Peyer's patch (tissue), 4 donors: Measurements from ENCODE around the gene PLS1. TPM values are rescaled to one million over a fixed set of nuclear protein-coding genes. Genes with fewer than 3 reads are reported as not detected.
"Not testable (repeated sequence)": the region's sequence is repeated elsewhere in the genome, so short reads cannot be mapped to it uniquely, and the experiment has no call there.

Source experiments
- DNase-seq, 3 donors: peaks; one replicate each; pipeline ENCODE4 v3.0.0-alpha.2; 2017 to 2019
- H3K27ac ChIP-seq, 4 donors: fragments of 200-600 bp; sonication (generic); one replicate each; pipeline ENCODE4 v1.5.1; 2016 to 2019
- H3K27me3 ChIP-seq, 2 donors: fragments of 200-600 bp; sonication (generic); one replicate each; pipeline ENCODE4 v1.5.1; 2019
- H3K36me3 ChIP-seq, 3 donors: fragments of 200-600 bp; sonication (generic); one replicate each; pipeline ENCODE4 v1.5.1; 2016 to 2019
- H3K4me1 ChIP-seq, 4 donors: fragments of 200-600 bp; sonication (generic); one replicate each; pipeline ENCODE4 v1.5.1; 2016 to 2019
- H3K4me3 ChIP-seq, 4 donors: fragments of 200-600 bp; sonication (generic); 1 replicate in 3 of 4; 2 replicates in 1 of 4; pipeline ENCODE4 v1.5.1; 2016 to 2019; ENCODE audit warnings: mild to moderate bottlenecking in 1 of 4
- H3K9me3 ChIP-seq, 4 donors: fragments of 200-600 bp; sonication (generic); one replicate each; pipeline ENCODE4 v1.5.1; 2016 to 2019; ENCODE audit warnings: mild to moderate bottlenecking in 1 of 4
- POLR2A ChIP-seq, 2 donors: fragments of 450-650 bp; IDR thresholded peaks; one replicate each; pipeline ENCODE4 v1.5.1; 2017; ENCODE audit warnings: antibody characterized with exemption in 2 of 2, mild to moderate bottlenecking in 2 of 2, moderate library complexity in 2 of 2
- total RNA-seq, 4 donors: library from RNA; depleted of rRNA; stranded (reverse); fragments of >200 nt; gene quantifications; one replicate each; pipeline ENCODE4 v1.1.0, GENCODE V29; 2016
- TF ChIP-seq, protein P1 (sequence below), 6 experiments: fragments of 450-650 bp in 4 of 6; fragments of 200-600 bp in 2 of 6; sonication (generic) in 1 of 6; IDR thresholded peaks; one replicate each; pipeline ENCODE4 v1.5.1; 2017 to 2019; ENCODE audit warnings: antibody characterized with exemption in 6 of 6, mild to moderate bottlenecking in 3 of 6, moderate library complexity in 1 of 6

The PLS1 gene
- total RNA-seq, 4 donors from 2014 or later = 48.7 to 661 (median 328) TPM

DNA sequence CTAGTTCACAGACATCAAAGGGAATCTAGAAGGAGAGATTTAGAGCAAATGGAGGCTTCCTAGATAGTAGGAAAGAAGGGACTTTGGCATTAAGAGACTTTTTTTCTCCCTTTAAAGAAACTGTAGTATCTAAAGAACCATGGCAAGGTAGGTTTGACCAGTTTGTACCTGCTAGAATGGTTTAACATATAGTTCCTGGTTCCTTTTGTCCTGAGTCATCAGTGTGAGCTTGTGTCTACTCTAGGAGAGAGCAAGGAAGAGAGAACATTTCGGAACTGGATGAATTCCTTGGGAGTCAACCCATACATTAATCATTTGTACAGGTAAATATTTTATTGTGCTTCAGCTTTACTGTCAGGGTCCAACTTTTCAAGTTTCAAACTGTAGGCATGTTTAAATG lies 98.0 kb downstream of the PLS1 start:
- TF ChIP-seq, protein P1, sequence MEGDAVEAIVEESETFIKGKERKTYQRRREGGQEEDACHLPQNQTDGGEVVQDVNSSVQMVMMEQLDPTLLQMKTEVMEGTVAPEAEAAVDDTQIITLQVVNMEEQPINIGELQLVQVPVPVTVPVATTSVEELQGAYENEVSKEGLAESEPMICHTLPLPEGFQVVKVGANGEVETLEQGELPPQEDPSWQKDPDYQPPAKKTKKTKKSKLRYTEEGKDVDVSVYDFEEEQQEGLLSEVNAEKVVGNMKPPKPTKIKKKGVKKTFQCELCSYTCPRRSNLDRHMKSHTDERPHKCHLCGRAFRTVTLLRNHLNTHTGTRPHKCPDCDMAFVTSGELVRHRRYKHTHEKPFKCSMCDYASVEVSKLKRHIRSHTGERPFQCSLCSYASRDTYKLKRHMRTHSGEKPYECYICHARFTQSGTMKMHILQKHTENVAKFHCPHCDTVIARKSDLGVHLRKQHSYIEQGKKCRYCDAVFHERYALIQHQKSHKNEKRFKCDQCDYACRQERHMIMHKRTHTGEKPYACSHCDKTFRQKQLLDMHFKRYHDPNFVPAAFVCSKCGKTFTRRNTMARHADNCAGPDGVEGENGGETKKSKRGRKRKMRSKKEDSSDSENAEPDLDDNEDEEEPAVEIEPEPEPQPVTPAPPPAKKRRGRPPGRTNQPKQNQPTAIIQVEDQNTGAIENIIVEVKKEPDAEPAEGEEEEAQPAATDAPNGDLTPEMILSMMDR (IDR thresholded peaks at IDR 0.05) = no peak
- no peak for TF ChIP-seq POLR2A (IDR thresholded peaks at IDR 0.05)
- H3K27me3 ChIP-seq = no peaks in the 10 kb centered on the region
- DNase-seq = no peak
- no peak overlapping the region for H3K27ac ChIP-seq
- H3K36me3 ChIP-seq = peaks cover 0 to 36% (median 0%) of the 10 kb centered on the region in 3 donors
- no peak overlapping the region for H3K4me3 ChIP-seq
- no peaks in the 10 kb centered on the region for H3K9me3 ChIP-seq
- no peaks in the 10 kb centered on the region for H3K4me1 ChIP-seq

DNA sequence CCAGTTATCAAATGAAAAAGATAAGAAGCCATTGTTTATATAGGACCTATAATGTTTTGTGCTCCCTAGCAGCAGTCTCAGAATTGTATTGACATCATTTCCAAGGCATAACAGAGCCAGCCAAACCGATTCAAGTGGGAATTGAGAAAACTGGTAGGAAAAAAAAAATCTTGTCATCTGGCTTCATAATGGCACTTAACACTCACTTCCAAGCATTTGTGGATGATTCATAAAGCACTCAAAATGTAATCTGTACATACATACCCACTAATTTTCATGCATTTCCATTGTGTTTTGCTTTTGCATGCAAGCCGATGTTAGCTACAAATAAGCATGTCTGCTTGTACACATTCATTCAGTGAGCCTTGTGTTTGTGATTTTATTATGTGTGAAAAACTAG lies 109.0 kb downstream of the PLS1 start:
- Histone ChIP-seq H3K4me1 (no peaks in the 10 kb centered on the region), H3K36me3 (peaks cover 0 to 4% (median 0%) of the 10 kb centered on the region in 3 donors), H3K9me3 (no peaks in the 10 kb centered on the region), H3K27me3 (no peaks in the 10 kb centered on the region), H3K27ac (no peak overlapping the region), H3K4me3 (no peak overlapping the region)
- TF ChIP-seq POLR2A (IDR thresholded peaks at IDR 0.05) = no peak
- TF ChIP-seq, protein P1 (IDR thresholded peaks at IDR 0.05) = no peak
- no peak for DNase-seq

GRCh38 chr3:142706321-142707127 lies 110.3 kb downstream of the PLS1 start:
- H3K9me3 ChIP-seq = no peaks in the 10 kb centered on the region
- H3K36me3 ChIP-seq = peaks cover 0 to 4% (median 0%) of the 10 kb centered on the region in 3 donors
- no peak overlapping the region for H3K4me3 ChIP-seq
- no peaks in the 10 kb centered on the region for H3K27me3 ChIP-seq
- TF ChIP-seq, protein P1 (IDR thresholded peaks at IDR 0.05) = no peak
- TF ChIP-seq POLR2A (IDR thresholded peaks at IDR 0.05) = no peak
- no peak for DNase-seq
- H3K27ac ChIP-seq = no peak overlapping the region
- H3K4me1 ChIP-seq = no peaks in the 10 kb centered on the region

GRCh38 chr3:142709207-142709606 lies 113.0 kb downstream of the PLS1 start:
- H3K36me3 ChIP-seq = peaks cover 0 to 4% (median 0%) of the 10 kb centered on the region in 3 donors
- H3K9me3 ChIP-seq = no peaks in the 10 kb centered on the region
- DNase-seq = no peak
- no peak overlapping the region for H3K27ac ChIP-seq
- no peak overlapping the region for H3K4me3 ChIP-seq
- H3K27me3 ChIP-seq = no peaks in the 10 kb centered on the region
- TF ChIP-seq, protein P1 (IDR thresholded peaks at IDR 0.05) = no peak
- no peaks in the 10 kb centered on the region for H3K4me1 ChIP-seq

DNA sequence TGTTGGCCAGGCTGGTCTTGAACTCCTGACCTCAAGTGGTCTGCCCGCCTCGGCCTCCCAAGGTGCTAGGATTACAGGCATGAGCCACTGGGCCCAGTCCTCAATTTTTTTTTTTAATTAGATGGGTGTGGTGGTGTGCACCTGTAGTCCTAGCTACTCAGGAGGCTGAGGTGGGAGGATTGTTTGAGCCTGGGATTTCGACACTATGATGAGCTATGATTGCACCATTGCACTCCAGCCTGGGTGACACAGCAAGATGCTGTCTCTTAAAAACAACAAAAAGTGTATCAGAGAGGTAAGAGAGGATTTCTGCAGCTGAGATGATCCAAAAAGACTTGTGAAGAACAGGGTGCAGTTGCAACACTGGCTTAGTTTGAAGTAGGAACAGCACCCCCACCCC lies 118.7 kb downstream of the PLS1 start:
- H3K27me3 ChIP-seq, H3K27ac ChIP-seq, H3K36me3 ChIP-seq, H3K9me3 ChIP-seq, H3K4me1 ChIP-seq, DNase-seq, H3K4me3 ChIP-seq: not testable (repeated sequence)

GRCh38 chr3:142716102-142716501 lies 119.9 kb downstream of the PLS1 start:
- Histone ChIP-seq H3K36me3 (no peaks in the 10 kb centered on the region), H3K27ac (no peak overlapping the region), H3K9me3 (no peaks in the 10 kb centered on the region), H3K27me3 (no peaks in the 10 kb centered on the region), H3K4me1 (no peaks in the 10 kb centered on the region), H3K4me3 (no peak overlapping the region)
- DNase-seq = no peak
- TF ChIP-seq POLR2A (IDR thresholded peaks at IDR 0.05) = no peak
- TF ChIP-seq, protein P1 (IDR thresholded peaks at IDR 0.05) = no peak
